GM20431 (cell line): Measurements from ENCODE around the gene PTPRN2.

Source experiments
- in situ Hi-C: fragments of 300-500 bp; cut with MseI, MboI; formaldehyde crosslinking; loops from one replicate; pipeline ENCODE4 v1.15.0; 2020; ENCODE audit warnings: low sequenced_read_pairs; ENCODE audit not compliant: unreplicated experiment

Gene PTPRN2

GRCh38 chr7:158128572-158128971 is 459.1 kb downstream of the PTPRN2 start:
- in situ Hi-C loops: no loop called here

GRCh38 chr7:158127241-158127640 is 460.4 kb downstream of the PTPRN2 start:
- in situ Hi-C loops: no loop called here

GRCh38 chr7:158126661-158127060 is 461.0 kb downstream of the PTPRN2 start:
- in situ Hi-C loops: no loop called here

- in situ Hi-C loops: no loop called here
Measured at GRCh38 chr7:158125721-158126120, 461.9 kb downstream of the PTPRN2 start.

- in situ Hi-C loops: no loop called here
Measured at GRCh38 chr7:158125091-158125490, 462.5 kb downstream of the PTPRN2 start.

GRCh38 chr7:158124671-158125079 is 462.9 kb downstream of the PTPRN2 start:
- in situ Hi-C loops: no loop called here

GRCh38 chr7:158123753-158124152 is 463.9 kb downstream of the PTPRN2 start:
- in situ Hi-C loops: no loop called here

- in situ Hi-C loops: no loop called here
Measured at GRCh38 chr7:158123214-158123613, 464.4 kb downstream of the PTPRN2 start.

GRCh38 chr7:158121441-158122045 is 466.1 kb downstream of the PTPRN2 start:
- in situ Hi-C loops: no loop called here

GRCh38 chr7:158120716-158121115 is 466.9 kb downstream of the PTPRN2 start:
- in situ Hi-C loops: no loop called here

- in situ Hi-C loops: no loop called here
Measured at GRCh38 chr7:158120316-158120715, 467.3 kb downstream of the PTPRN2 start.

- in situ Hi-C loops: no loop called here
Measured at GRCh38 chr7:158117341-158118222, 470.0 kb downstream of the PTPRN2 start.

- in situ Hi-C loops: no loop called here
Measured at GRCh38 chr7:158116235-158116634, 471.4 kb downstream of the PTPRN2 start.

- in situ Hi-C loops: no loop called here
Measured at GRCh38 chr7:158114056-158114850, 473.4 kb downstream of the PTPRN2 start.

GRCh38 chr7:158113321-158114025 is 474.1 kb downstream of the PTPRN2 start:
- in situ Hi-C loops: no loop called here

- in situ Hi-C loops: no loop called here
Measured at GRCh38 chr7:158112571-158113320, 474.9 kb downstream of the PTPRN2 start.

- in situ Hi-C loops: no loop called here
Measured at GRCh38 chr7:158111906-158112570, 475.6 kb downstream of the PTPRN2 start.

- in situ Hi-C loops: no loop called here
Measured at GRCh38 chr7:158111049-158111751, 476.4 kb downstream of the PTPRN2 start.
